HG03064 (cell line): ENCODE results near the gene ADGRL3.
"Not testable (repeated sequence)": the region's sequence is repeated elsewhere in the genome, so short reads cannot be mapped to it uniquely, and the experiment has no call there.

ENCODE experiments used
- ATAC-seq: cut with Tn5 transposase; IDR thresholded peaks from one replicate; pipeline ENCODE4 v1.9.1; 2021; ENCODE audit warnings: low read depth; ENCODE audit not compliant: unreplicated experiment

The ADGRL3 gene

DNA sequence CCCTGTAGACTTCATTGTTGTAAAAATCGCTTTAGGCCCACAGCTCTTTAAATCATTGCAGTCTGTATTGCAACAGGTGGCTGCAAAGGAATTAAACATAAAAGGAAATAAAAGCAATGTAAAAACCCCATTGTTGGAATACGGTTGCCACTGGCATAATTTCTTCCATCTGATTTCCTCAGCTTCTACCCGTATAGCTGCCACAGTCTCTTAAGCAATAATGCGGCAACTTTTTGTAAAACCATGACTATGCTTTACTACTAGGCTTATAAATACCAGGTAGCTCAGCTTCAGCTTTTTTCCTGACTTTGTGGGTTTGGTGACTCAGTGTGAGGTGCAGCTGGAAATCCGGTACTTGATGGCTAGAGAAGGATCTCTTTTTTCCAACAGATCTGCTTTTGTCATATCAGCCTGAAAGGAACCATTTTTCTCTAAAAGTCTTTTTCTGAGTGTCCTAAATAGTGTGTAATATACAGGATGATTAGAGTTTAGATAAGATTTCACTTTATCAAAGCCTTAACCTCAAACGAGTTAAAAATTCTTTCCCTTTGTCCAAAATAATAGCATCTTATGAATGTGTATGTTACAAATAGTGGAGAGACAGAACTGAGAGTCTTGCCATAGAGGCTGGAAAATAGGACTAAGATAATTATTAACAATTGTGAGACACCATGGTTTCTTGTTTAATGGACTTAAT, 268.0 kb downstream of the ADGRL3 start:
- ATAC-seq, result no peak

DNA sequence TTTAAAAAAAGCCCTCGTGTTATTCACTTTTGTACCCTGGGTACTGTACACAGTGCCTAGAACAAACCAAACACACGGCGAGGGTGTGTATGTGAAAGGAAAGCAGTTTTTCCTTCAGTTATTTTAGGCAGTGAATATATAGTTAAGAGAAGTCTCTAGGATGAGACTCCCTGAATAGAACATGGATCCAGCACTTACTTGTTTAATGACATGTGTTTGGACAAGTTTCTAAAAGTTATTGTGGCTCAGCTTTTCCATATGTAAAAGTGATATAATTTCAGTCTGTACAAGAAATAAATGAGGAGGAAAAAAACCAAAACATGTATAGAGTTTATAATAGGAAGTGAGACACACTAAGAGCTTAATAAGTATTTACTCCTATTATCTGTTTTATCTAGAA, 273.2 kb downstream of the ADGRL3 start:
- ATAC-seq, result no peak

DNA sequence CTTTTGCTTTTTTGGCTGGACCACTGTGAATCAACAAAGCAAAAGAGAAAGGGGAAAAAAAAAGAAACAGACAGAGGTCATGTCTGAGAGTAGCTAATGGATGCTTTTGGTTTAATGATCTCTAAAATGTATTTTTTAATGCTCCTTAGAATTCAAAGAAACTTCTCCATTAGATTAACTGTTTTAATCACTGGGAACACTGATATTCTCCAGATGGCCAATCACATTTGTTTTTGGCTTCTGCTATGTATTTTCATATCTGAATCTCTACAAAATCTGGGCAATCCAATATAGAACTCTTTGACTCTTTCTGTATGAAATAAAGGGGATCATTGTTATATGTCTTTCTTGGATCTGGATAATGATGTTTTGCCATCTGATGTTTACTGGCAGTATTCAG, 278.2 kb downstream of the ADGRL3 start:
- ATAC-seq, result no peak

DNA sequence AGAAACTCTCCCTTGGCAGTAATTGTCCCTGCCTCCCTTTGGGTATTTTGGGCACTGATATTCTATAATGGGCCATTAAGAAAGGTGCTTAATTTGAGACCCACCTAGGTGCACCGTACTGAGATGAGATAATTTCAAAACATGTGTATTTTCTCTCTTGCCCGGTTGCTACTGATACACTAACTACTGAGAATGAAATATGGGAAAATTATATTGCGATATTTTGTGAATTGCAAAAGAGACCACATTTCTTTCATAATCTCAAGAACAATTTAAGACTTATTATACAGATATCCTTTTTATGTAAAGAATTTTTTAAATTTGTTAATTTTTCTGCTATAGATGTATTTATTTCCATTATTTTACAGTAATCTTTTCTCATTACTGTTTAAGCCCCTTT, 284.9 kb downstream of the ADGRL3 start:
- no peak for ATAC-seq

DNA sequence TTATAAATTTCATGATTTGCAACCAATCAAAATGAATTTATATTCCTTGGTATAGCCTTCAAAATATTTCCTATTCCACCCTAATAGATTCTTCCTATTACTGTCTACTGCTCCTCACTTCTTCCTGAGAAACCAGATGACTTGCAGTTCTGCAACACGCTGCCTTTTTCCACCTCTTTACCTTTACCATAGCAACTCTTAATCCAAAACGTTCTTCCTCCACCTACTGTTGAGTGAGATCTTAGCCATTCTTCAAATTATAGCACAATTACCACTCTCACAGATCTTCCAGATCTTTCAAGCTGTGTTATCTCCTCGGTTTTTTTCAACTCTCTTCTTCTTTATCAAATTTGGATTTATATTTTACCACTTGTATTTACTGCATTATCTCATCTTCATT, 289.8 kb downstream of the ADGRL3 start:
- ATAC-seq, result no peak

DNA sequence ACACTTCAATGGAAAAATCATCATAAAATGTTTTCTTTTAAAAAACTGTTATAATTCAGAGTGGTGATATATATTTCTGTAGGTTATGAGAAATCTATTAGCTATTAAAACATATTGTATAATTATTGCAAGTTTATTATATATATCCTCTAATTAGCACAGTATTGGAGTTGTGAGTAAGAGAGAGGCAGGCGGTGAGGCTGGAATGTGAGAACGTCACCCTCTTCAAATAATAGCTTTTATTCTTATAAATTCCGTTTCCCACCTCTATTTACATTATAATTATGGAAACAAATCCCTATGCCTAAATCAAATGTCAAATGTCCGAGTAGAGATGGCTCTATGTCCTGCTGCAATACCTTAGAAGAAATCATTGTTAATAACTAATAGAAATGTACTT, 292.9 kb downstream of the ADGRL3 start:
- ATAC-seq, result no peak

DNA sequence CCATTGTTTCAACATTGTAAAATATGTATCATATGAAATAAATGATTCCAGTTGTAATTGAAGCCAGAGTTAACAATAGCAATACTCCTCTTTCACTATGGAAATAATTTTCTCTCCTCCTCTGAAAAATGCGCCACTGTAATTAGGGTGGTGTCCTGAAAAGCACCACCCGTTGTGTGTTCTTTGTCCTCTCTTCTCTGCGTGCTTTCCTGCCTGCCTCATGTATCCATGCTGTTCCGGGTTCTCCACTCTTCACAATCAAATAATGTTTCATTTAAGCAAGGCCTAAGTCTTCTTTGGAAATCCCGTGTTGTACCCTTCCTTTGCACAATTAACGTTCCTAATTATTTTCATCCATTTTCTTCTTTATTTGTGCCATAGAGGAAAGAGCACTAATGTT, 293.3 kb downstream of the ADGRL3 start:
- ATAC-seq, result no peak

DNA sequence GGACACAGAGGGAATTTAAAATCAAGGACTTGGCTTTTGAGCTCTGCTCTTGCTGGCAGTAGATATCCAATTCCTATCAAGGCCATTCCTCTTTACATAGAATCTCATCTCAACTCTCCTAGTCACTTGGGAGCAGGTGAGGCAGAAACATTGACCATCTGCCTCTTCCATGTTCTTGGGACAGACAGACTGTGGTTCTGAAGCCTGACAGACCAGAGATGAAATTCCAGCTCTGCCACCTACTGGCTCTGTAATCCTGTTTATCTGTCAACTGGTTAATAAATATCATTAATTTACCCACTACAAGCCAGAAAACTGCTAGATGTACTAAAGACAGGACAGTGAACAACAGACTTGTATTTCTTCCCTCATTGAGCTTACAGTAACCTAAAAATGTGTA, 300.8 kb downstream of the ADGRL3 start:
- ATAC-seq, result no peak

DNA sequence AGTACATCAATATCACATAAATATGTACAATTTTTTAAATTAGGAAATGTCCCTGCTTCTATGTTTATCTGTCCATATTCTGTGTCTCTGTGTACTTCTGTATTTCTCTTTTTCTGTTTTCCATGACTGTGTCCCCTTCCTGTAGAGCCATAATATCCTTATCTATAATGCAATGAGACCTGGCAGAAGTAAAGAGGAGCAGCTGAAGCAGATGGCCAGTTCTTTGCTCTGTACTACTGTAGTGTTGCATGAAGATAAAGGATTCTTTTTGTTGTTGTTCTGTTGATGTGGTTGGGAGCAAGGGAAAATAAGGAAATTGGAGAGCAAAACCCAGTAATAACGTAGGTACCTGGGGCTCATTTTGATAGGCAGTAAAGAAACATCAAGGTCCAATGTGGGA, 301.7 kb downstream of the ADGRL3 start:
- no peak for ATAC-seq

DNA sequence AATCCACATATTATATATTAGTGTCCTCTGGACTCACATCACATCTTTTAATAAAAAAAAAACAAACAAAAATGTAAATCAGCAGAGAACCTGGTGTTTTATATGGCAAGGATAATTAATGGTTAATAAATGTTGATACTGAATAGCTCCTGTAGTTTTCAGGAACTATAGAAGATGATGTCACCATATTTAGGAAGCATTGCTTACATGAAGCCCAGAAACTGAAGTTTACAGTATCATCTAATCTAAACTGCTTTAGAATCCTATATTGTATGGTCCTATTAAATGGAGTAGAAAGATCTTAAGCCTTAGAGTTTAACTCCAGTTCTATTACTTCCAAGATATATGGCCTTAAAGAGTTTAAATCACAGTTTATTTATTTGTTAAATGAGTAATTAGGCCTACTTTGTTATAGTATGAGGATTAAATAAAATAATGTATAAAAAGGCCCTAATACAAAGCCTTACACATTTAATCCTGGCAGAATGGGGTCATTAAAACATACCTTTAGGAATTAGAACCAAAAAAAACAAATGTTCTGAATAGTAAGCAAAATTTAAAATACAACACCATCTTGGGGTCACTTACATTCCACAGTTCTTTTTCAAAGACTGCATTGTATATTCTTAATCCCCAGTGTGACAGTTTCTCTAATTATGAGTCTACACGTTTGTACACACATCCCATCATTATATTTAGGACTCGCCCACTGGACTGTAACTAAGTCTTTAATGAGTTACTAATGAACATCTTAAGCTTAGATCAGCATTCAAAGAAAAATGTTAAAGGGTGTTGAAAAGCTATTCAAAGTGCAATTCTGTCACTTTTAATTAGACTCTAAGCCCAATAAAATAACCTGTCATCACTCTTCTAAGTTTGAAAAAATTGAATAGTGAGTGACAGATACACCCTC, 305.9 kb downstream of the ADGRL3 start:
- ATAC-seq, result no peak

DNA sequence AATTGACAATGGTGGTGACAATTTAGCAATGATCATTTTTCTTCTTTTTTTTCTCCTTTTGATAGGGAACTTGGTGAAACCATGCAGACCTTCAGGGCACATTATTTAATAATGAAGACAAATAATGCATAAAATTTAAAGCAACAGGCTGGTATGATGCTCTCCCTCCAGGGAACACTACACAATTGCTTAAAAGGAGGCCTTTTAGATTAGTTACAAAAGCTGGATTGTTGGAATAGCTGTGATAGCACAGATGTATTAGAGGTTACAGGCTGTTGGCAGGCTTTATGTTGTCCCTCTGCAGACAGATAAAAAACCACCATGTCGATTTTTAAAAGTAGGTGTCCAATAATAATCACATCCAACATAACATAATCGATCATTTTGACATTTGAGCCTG, 307.0 kb downstream of the ADGRL3 start:
- no peak for ATAC-seq

DNA sequence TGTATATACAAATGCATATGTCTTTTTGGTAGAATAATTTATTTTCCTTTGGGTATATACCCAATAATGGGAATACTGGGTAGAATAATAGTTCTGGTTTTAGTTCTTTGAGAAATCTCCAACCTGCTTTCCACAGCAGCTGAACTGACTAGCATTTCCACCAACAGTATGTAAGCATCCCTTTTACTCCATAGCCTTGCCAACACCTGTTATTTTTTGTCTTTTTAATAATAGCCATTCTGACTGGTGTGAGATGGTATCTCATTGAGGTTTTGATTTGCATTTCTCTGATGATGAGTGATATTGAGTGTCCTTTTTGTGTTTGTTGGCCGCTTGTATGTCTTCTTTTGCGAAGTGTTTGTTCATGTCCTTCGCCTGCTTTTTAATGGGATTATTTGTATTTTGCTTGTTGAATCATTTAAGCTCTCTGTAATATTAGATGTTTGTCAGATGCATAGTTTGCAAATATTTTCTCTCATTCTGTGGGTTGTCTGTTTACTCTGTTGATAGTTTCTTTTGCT, 309.7 kb downstream of the ADGRL3 start:
- not testable (repeated sequence) for ATAC-seq

DNA sequence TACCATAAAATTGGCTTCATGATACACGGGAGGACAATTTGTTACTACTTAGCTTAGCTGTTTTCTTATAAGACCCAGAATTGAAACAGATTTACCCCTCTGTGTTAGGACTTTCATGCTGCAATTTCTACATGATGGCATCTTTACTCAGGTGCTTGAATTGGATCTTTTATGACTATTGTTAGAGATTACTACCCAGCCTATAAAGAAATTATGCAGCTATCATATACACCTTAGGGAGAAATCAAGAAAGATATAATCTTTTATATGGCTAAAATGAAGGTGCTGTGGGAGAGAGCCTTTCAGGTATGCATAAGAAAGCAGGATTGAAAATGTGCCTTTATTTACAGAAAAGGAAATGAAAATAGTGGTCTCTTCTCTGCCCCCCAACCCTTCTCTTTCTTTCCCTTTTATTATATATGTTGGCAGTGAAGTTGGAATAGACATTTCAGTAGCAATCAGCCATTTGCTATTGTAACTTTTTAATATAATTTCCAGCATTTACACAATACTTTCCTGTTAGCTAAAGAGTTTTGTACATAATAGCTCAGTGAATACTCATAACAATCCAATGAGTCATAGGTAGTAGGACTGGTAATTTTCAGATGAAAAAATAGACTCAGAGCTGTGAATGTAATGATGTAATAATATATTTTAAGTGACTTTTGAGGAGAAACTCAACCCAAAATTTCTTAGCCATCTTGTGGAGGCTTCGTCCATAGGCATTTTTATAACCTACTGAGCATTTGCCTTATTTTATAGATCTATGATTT, 311.8 kb downstream of the ADGRL3 start:
- no peak for ATAC-seq

DNA sequence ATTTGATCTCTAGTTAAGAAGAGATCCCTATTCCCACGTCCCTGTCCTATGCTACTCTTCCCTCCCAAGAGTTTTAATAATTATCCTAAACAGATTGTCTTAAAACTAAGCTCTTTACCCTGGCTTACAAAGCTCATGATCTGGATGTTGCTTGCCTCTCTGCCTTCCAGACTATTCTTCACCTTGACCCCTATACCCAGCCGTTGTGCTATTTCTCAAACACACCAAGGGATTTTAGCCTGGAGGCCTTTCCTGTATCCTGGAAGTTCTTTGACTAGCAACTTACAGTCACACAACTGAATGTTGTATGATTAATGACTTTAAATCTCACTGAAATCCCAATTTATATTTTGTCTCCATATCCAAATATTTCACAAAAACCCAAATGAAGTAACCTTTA, 314.9 kb downstream of the ADGRL3 start:
- no peak for ATAC-seq

DNA sequence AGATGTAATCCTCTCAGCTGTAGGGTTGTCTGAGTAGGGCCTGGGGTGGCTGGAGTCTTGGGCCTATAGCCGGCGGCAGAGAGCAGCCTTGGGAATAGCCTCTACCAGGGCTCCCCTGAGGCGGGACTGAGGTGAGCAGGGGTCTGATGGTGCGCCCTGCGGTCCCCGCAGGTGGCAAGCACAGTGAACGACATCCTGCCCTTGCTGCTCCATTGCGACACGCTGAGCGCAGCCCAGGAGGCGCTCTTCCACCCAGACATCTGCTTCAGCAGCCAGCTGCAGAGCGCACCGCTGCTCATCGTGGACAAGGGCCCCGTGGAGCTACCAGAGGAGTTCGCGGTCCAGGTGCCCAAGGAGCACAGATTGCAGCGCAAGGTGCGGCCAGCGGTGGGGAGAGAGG, 317.0 kb downstream of the ADGRL3 start:
- ATAC-seq, result no peak

DNA sequence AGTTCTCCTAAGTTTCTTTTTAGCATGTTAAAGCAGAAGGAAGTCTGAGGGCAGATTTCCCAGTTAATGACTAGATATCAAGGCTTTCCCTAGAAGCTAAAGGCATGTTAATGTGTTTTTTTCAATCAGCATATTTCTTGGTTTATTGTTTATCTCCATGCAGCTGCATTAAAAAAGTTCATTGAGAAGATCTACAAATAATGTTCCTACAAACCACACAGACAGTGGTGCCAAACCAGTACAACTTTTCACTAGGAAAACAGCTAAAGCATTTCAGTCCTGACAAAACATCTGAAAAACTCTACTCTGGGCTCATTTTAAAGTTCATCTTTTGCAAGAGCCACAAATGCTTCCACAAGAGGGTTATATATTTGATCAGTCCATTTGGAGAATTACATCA, 320.0 kb downstream of the ADGRL3 start:
- no peak for ATAC-seq

DNA sequence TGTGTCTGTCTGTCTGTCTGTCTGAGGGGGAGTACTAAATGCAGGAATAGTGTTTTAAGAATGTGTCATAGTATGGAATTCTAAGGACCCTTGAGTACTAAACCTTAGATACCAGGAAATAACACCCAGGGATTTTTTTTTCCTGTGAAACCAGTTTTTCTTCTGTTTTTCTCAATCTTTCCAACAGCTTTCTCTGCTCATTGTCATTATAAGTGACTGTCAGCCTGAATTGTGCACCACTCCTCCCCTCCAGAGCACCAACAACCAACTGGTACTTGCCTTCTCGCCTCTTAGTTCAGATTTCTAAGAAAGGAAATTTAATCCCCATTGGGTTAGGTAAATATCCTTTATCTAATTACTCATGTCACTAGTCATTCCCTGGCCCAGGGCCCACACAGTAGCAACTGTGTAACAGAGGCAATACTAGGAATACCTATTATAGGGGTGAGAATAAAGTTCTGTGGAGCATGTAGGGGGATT, 320.6 kb downstream of the ADGRL3 start:
- no peak for ATAC-seq

DNA sequence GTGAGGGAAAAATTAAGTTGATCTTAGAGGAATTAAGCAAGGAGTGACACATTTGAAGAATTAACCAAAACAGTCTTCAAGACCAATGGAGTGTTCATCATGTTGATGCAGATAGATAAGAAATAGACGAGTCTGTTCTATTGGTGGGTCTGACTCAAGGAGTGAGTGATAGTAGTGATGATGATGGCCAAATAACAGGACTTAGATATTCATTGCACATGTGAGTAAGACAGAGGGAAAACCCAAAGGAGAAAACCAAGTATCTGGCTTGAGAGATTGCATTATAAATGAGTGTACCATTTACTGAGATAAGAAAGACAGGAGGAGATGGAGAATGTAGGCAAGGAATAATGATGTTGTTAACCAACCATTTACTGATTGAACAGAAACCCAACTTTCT, 321.3 kb downstream of the ADGRL3 start:
- ATAC-seq, result no peak

DNA sequence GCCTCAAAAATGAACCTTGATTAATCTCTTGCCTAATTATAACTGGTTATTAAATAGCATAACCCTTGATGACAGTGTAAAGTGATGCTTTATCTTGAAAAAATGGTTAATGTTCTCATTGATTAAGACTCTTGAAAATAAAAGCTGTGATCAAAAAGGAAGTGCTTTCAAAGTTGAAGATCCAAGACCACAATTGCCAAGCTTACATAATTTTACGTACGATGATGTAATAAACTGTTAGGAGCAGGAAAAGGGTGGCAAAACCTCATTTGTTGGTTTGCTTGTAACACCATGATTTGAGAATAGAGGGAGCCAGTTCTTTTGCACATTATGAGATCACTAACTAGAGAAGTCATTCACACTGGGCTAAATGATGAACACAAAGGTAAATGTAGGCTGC, 322.2 kb downstream of the ADGRL3 start:
- no peak for ATAC-seq

DNA sequence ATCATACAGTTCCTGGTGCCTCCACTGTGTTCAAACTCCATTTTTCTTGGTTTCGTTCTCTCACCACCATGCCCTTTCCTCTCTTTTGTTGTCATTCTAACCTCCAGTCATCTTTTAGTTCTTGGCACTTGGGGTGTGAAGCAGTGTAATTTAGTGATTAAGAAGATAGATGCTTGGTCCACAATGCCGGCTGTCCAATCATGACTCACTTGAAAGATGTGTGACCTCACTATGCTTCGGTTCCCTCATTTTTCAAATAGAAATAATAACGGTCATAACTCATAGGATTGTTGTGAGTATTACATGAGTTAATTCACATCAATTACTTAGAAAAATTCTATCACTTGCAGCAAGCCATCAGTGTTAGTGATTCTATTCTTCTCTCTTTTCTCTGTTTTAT, 327.8 kb downstream of the ADGRL3 start:
- ATAC-seq, result no peak

DNA sequence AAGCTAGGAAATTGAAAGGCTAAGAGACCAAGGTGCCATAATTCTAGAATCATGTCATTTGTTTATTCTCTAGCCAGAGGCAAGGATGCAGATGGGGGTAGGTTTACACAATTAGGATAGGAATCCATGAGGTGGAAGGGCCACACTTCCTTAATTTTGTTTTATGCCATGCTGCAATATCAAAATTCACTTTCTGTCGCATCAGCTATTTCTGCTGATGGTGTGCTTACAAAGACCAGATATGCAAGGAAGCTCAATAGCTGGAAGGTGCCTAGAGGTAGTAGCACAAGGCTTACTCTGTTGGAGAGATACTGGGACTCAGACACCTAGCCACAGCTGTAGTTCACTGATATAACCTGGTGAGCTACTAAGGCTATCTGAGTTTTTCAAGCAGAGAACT, 328.5 kb downstream of the ADGRL3 start:
- no peak for ATAC-seq
